ENCODE measurements around the gene GABBR2. TPM values are rescaled to one million over a fixed set of nuclear protein-coding genes. Genes with fewer than 3 reads are reported as not detected.

The GABBR2 gene
- polyA plus RNA-seq, 1 of the 3 experiments (the other 2 are of a cell fraction): not detected

DNA sequence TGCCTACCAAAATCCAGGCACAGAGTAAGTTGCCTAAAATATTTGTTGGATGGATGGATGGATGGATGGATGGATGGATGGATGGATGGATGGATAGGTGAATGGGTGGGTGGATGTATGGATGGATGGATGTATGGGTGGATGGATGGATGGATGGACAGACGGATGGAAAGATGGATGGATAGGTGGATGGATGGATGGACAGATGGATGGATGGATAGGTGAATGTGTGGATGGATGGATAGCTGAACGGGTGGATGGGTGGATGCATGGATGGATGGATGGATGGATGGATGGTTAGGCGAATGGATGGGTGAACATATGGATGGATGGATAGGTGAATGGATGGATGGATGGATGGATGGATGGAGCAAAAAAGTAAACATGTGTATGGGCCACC lies 131.9 kb downstream of the GABBR2 start (continued):
- TF ChIP-seq, protein P1, sequence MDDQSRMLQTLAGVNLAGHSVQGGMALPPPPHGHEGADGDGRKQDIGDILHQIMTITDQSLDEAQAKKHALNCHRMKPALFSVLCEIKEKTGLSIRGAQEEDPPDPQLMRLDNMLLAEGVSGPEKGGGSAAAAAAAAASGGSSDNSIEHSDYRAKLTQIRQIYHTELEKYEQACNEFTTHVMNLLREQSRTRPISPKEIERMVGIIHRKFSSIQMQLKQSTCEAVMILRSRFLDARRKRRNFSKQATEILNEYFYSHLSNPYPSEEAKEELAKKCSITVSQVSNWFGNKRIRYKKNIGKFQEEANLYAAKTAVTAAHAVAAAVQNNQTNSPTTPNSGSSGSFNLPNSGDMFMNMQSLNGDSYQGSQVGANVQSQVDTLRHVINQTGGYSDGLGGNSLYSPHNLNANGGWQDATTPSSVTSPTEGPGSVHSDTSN (IDR thresholded peaks at IDR 0.05): no peak
- no peak for TF ChIP-seq REST (IDR thresholded peaks at IDR 0.05; ENCODE audit: low read depth, low read length)

DNA sequence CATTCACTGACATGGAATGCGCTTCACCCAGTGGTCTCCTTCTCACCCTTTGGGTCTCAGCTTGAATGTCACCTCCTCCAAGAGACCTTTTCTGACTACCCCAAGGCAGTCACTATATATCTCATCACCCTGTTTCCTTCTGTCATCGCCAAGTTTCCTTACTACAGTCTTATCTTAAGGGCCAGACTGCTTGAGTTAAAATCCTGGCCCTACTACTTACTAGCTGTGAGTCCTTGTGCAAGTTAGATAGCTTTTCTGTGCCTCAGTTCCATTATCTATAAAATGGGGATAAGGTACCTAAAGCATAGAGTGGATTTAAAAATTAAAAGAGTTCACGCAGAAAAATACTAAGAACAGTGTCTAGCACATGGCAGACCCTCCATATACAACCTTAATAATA lies 132.4 kb downstream of the GABBR2 start:
- 58% methylated on average over 3 of the region's 3 CpGs for WGBS (ENCODE audit: low lambda C conversion rate)
- Histone ChIP-seq H3K4me1 (ENCODE audit: control insufficient read depth in 1 of 2, insufficient read depth in 2 of 2, low read depth in 1 of 2, low read length in 1 of 2) (no peaks in the 10 kb centered on the region), H3K79me2 (ENCODE audit: insufficient read depth) (no peaks in the 10 kb centered on the region), H3K27me3 (ENCODE audit: insufficient read depth) (peaks cover 13% of the 10 kb centered on the region; the same call in 1 of the 2 replicates), H4K20me1 (ENCODE audit: insufficient read depth) (no peaks in the 10 kb centered on the region), H3K9ac (no peak overlapping the region), H2AFZ (ENCODE audit: low read depth) (no peak overlapping the region), H3K36me3 (replicated peaks in 1 of 2; ENCODE audit: control insufficient read depth in 1 of 2, insufficient read depth in 2 of 2, low read length in 1 of 2) (no peaks in the 10 kb centered on the region), H3F3A (replicated peaks; ENCODE audit: insufficient read depth) (no peaks in the 10 kb centered on the region), H3K9me2 (no peaks in the 10 kb centered on the region), H3K4me2 (no peak overlapping the region), H3K9me3 (no peaks in the 10 kb centered on the region), H3K4me3 (ENCODE audit: low read depth in 2 of 2, low read length in 1 of 2) (no peak overlapping the region), H3K27ac (ENCODE audit: low read depth in 2 of 2, low read length in 1 of 2) (no peak overlapping the region)
- POLR2A ChIA-PET: no interaction called here
- DNase-seq: no peak
- CTCF ChIA-PET: interaction anchor here (0.9 to 1.2 kb wide), 2 partner anchors 11 to 61 kb away, joined by 3 read pairs; no protein-coding TSS in a partner anchor
- TF ChIP-seq, protein P2, sequence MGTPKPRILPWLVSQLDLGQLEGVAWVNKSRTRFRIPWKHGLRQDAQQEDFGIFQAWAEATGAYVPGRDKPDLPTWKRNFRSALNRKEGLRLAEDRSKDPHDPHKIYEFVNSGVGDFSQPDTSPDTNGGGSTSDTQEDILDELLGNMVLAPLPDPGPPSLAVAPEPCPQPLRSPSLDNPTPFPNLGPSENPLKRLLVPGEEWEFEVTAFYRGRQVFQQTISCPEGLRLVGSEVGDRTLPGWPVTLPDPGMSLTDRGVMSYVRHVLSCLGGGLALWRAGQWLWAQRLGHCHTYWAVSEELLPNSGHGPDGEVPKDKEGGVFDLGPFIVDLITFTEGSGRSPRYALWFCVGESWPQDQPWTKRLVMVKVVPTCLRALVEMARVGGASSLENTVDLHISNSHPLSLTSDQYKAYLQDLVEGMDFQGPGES (IDR thresholded peaks at IDR 0.05; ENCODE audit: low read depth, low read length): no peak
- TF ChIP-seq TEAD4 (IDR thresholded peaks at IDR 0.05; ENCODE audit: borderline replicate concordance, insufficient read depth): no peak
- TF ChIP-seq SMC3 (IDR thresholded peaks at IDR 0.05; ENCODE audit: low read depth, low read length): no peak
- TF ChIP-seq, protein P3, sequence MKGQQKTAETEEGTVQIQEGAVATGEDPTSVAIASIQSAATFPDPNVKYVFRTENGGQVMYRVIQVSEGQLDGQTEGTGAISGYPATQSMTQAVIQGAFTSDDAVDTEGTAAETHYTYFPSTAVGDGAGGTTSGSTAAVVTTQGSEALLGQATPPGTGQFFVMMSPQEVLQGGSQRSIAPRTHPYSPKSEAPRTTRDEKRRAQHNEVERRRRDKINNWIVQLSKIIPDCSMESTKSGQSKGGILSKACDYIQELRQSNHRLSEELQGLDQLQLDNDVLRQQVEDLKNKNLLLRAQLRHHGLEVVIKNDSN (IDR thresholded peaks at IDR 0.05; ENCODE audit: borderline replicate concordance, low read depth): no peak
- TF ChIP-seq, protein P4, sequence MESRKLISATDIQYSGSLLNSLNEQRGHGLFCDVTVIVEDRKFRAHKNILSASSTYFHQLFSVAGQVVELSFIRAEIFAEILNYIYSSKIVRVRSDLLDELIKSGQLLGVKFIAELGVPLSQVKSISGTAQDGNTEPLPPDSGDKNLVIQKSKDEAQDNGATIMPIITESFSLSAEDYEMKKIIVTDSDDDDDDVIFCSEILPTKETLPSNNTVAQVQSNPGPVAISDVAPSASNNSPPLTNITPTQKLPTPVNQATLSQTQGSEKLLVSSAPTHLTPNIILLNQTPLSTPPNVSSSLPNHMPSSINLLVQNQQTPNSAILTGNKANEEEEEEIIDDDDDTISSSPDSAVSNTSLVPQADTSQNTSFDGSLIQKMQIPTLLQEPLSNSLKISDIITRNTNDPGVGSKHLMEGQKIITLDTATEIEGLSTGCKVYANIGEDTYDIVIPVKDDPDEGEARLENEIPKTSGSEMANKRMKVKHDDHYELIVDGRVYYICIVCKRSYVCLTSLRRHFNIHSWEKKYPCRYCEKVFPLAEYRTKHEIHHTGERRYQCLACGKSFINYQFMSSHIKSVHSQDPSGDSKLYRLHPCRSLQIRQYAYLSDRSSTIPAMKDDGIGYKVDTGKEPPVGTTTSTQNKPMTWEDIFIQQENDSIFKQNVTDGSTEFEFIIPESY (IDR thresholded peaks at IDR 0.05; ENCODE audit: borderline replicate concordance, low read depth): no peak
- TF ChIP-seq FOXM1 (IDR thresholded peaks at IDR 0.05; ENCODE audit: low read depth): no peak
- TF ChIP-seq YY1 (IDR thresholded peaks at IDR 0.05; ENCODE audit: low read depth): no peak
- TF ChIP-seq FOSL2 (IDR thresholded peaks at IDR 0.05; ENCODE audit: borderline replicate concordance, low read depth): no peak
- no peak for TF ChIP-seq TCF12 (IDR thresholded peaks at IDR 0.05)
- no peak for TF ChIP-seq CTCF (IDR thresholded peaks at IDR 0.05)
- TF ChIP-seq, protein P5, sequence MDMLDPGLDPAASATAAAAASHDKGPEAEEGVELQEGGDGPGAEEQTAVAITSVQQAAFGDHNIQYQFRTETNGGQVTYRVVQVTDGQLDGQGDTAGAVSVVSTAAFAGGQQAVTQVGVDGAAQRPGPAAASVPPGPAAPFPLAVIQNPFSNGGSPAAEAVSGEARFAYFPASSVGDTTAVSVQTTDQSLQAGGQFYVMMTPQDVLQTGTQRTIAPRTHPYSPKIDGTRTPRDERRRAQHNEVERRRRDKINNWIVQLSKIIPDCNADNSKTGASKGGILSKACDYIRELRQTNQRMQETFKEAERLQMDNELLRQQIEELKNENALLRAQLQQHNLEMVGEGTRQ (IDR thresholded peaks at IDR 0.05; ENCODE audit: borderline replicate concordance, low read depth, low read length): no peak
- TF ChIP-seq RFX5 (IDR thresholded peaks at IDR 0.05; ENCODE audit: low read length): no peak
- TF ChIP-seq MEF2A (IDR thresholded peaks at IDR 0.05; ENCODE audit: borderline replicate concordance, low read depth): no peak
- TF ChIP-seq ELF1 (IDR thresholded peaks at IDR 0.05): no peak
